ENCODE data around the gene SFXN2.

Gene SFXN2

DNA sequence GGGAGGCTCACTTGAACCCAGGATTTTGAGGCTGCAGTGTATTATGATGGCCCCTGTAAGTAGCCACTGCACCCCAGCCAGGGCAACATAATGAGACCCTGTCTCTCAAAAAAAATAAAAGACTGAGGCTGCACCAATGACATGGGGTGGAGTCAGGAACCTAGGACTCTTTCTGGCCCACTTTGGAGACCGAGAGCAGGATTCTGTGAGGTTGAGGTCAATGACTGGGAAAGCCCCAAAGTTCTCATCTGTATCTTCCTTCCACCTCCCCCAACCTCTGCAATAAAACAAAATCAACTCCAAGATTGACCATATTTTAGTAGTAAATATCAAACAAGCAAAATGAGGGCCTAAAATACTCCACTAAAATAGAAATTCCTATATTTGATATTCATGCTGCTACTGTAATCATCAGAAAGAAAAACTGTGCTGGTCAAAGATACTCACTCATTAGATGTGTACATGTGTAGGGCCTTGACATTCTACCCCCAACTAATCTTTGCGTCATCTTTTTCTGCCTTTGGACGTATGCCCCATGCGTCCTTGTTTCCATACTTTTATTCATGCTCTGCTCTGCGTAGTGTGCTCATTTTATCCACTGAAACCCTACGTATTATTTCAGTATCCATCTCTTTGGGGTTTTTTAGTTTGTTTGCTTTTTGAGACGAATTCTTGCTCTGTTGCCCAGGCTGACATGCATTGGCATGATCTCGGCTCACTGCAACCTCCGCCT lies 53.2 kb downstream of the SFXN2 start:
- H3K9me2 ChIP-seq (replicated peaks; ENCODE audit: low read depth, low read length): no peaks in the 10 kb centered on the region
- no peak overlapping the region for H3K9ac ChIP-seq (ENCODE audit: low read depth, low read length, poor library complexity, severe bottlenecking)
- TF ChIP-seq, protein P1, sequence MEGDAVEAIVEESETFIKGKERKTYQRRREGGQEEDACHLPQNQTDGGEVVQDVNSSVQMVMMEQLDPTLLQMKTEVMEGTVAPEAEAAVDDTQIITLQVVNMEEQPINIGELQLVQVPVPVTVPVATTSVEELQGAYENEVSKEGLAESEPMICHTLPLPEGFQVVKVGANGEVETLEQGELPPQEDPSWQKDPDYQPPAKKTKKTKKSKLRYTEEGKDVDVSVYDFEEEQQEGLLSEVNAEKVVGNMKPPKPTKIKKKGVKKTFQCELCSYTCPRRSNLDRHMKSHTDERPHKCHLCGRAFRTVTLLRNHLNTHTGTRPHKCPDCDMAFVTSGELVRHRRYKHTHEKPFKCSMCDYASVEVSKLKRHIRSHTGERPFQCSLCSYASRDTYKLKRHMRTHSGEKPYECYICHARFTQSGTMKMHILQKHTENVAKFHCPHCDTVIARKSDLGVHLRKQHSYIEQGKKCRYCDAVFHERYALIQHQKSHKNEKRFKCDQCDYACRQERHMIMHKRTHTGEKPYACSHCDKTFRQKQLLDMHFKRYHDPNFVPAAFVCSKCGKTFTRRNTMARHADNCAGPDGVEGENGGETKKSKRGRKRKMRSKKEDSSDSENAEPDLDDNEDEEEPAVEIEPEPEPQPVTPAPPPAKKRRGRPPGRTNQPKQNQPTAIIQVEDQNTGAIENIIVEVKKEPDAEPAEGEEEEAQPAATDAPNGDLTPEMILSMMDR (conservative IDR thresholded peaks at IDR 0.05; ENCODE audit: low read length): no peak
- no peak for TF ChIP-seq EZH2phosphoT487 (IDR thresholded peaks at IDR 0.05; ENCODE audit: borderline replicate concordance)
- H3K4me2 ChIP-seq (ENCODE audit: low read depth, low read length, poor library complexity, severe bottlenecking): no peak overlapping the region
- H4K20me1 ChIP-seq (ENCODE audit: insufficient read depth, low read length, poor library complexity, severe bottlenecking): no peaks in the 10 kb centered on the region
- H3K27me3 ChIP-seq (ENCODE audit: insufficient read depth, low read length, poor library complexity, severe bottlenecking): no peaks in the 10 kb centered on the region
- no peaks in the 10 kb centered on the region for H3K36me3 ChIP-seq (ENCODE audit: insufficient read depth, low read length)
- H3K79me2 ChIP-seq (ENCODE audit: insufficient read depth, low read length): peaks cover 4% of the 10 kb centered on the region; the same call in 1 of the 2 replicates
- no peaks in the 10 kb centered on the region for H3K9me3 ChIP-seq (ENCODE audit: insufficient read depth, low read depth, low read length)
- no peak overlapping the region for H3K4me3 ChIP-seq (ENCODE audit: low read length, poor library complexity, severe bottlenecking)
- H2AFZ ChIP-seq (ENCODE audit: low read length): no peak overlapping the region
- H3K4me1 ChIP-seq (ENCODE audit: insufficient read depth, low read length, poor library complexity, severe bottlenecking): peaks cover 24% of the 10 kb centered on the region
- no peaks in the 10 kb centered on the region for H3F3A ChIP-seq (ENCODE audit: low read depth)

DNA sequence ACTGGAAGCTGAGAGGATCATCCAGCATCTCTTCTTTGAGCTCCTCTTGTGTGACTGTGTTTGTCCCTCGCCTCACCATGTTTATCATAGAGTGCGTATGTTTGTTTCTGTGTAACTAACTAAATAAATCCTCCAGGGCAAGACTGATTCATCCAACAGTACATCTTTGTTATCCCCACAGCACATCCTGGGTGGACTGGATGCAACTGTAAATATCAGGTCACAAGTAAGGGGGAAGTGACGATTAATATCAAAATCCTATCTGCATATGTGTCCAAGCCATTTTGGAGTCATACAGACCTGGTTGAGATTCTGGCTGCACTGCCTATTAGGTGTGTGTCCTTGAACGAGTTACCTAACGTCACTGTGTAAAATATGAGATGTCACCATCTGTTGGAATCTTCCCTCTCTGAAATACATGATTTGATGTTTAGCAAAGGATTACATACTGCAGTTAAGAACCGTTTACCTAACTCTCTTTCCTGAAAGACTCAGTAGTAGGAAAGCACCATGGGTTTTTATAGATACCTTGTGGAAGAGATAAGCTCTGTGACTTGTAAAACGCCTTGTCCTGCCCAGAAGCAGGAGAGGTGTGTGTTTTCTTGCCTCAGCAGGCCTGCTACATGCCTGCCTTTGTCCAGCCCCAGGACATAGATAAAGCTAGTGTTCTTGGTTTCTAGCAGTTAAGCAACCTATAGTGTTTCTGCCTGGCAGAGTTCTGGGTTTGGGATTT lies 55.1 kb downstream of the SFXN2 start:
- Histone ChIP-seq H3K9me3 (ENCODE audit: insufficient read depth, low read depth, low read length) (no peaks in the 10 kb centered on the region), H3F3A (ENCODE audit: low read depth) (no peaks in the 10 kb centered on the region), H3K36me3 (ENCODE audit: insufficient read depth, low read length) (no peaks in the 10 kb centered on the region), H3K4me2 (ENCODE audit: low read depth, low read length, poor library complexity, severe bottlenecking) (no peak overlapping the region), H3K4me1 (ENCODE audit: insufficient read depth, low read length, poor library complexity, severe bottlenecking) (peaks cover 24% of the 10 kb centered on the region), H4K20me1 (ENCODE audit: insufficient read depth, low read length, poor library complexity, severe bottlenecking) (no peaks in the 10 kb centered on the region), H3K79me2 (ENCODE audit: insufficient read depth, low read length) (peaks cover 4% of the 10 kb centered on the region; the same call in 1 of the 2 replicates), H3K27me3 (ENCODE audit: insufficient read depth, low read length, poor library complexity, severe bottlenecking) (no peaks in the 10 kb centered on the region), H2AFZ (ENCODE audit: low read length) (no peak overlapping the region), H3K9ac (ENCODE audit: low read depth, low read length, poor library complexity, severe bottlenecking) (peak overlapping the region; percentile 37), H3K9me2 (replicated peaks; ENCODE audit: low read depth, low read length) (no peaks in the 10 kb centered on the region), H3K4me3 (ENCODE audit: low read length, poor library complexity, severe bottlenecking) (no peak overlapping the region)
- TF ChIP-seq, protein P1 (conservative IDR thresholded peaks at IDR 0.05; ENCODE audit: low read length): no peak
- no peak for TF ChIP-seq EZH2phosphoT487 (IDR thresholded peaks at IDR 0.05; ENCODE audit: borderline replicate concordance)

DNA sequence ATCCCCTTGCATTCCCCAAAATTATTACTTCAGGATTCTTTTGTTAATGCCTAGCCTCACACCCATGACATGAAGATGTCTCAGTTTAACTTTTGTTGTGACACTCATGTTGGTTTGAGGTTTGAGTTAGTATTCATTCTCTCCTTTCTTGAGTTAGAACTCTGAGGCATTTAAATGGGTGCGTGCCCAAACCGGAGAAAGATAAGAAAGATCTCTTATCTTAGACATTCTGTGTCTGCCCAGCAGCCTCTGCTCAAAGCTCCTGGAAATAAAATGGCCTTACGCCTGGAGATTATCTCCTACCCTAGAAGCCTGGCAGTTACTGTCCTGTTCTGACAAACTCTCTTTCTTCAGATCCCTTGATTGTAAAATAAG lies 55.7 kb downstream of the SFXN2 start:
- Histone ChIP-seq H3K9me2 (replicated peaks; ENCODE audit: low read depth, low read length) (no peaks in the 10 kb centered on the region), H3K9ac (ENCODE audit: low read depth, low read length, poor library complexity, severe bottlenecking) (peak overlapping the region; percentile 37), H3K27me3 (ENCODE audit: insufficient read depth, low read length, poor library complexity, severe bottlenecking) (no peaks in the 10 kb centered on the region), H3K79me2 (ENCODE audit: insufficient read depth, low read length) (peaks cover under 1% of the 10 kb centered on the region; the same call in 1 of the 2 replicates), H3K9me3 (ENCODE audit: insufficient read depth, low read depth, low read length) (no peaks in the 10 kb centered on the region), H3K36me3 (ENCODE audit: insufficient read depth, low read length) (no peaks in the 10 kb centered on the region), H3K4me3 (ENCODE audit: low read length, poor library complexity, severe bottlenecking) (no peak overlapping the region), H3F3A (ENCODE audit: low read depth) (no peaks in the 10 kb centered on the region), H2AFZ (ENCODE audit: low read length) (no peak overlapping the region), H3K4me2 (ENCODE audit: low read depth, low read length, poor library complexity, severe bottlenecking) (no peak overlapping the region), H4K20me1 (ENCODE audit: insufficient read depth, low read length, poor library complexity, severe bottlenecking) (no peaks in the 10 kb centered on the region), H3K4me1 (ENCODE audit: insufficient read depth, low read length, poor library complexity, severe bottlenecking) (peaks cover 24% of the 10 kb centered on the region)
- TF ChIP-seq, protein P1 (conservative IDR thresholded peaks at IDR 0.05; ENCODE audit: low read length): no peak
- TF ChIP-seq EZH2phosphoT487 (IDR thresholded peaks at IDR 0.05; ENCODE audit: borderline replicate concordance): no peak
